ENCODE results near the gene GXYLT2. TPM values are rescaled to one million over a fixed set of nuclear protein-coding genes. Genes with fewer than 3 reads are reported as not detected.

The GXYLT2 gene
- total and polyA plus RNA-seq, 10 of the 15 experiments (the other 5 are each of a cell fraction or from before 2014, with no cell fraction given), result 0.27 to 2.6 (median 0.78) TPM

DNA sequence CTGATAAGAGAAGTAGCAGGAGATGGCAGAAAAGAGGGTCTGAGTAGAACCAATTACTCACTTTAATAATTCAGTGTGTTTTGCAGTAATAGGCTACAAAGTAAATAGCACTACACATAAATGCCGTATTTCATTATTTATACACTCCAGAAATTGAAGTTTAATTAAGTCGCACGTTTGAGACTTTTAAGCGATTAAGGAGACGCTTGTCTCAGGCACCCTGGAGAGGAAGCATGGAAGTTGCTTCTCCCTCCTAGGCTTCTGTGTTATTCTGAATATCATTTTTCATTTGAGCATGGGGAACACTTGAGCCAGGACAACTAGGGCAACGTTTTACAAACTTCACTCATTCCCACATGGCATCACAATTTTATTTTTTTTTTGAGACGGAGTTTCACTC lies 12.2 kb downstream of the GXYLT2 start:
- H3K27me3 ChIP-seq (replicated peaks in 1 of 2; ENCODE audit: control insufficient read depth in 2 of 2, insufficient read depth in 2 of 2, low read length in 1 of 2), result no peaks in the 10 kb centered on the region
- H3K9me3 ChIP-seq (replicated peaks; ENCODE audit: control insufficient read depth, insufficient read depth, low read length), result no peaks in the 10 kb centered on the region
- POLR2A ChIA-PET, result no interaction called here
- no peak overlapping the region for H3K4me2 ChIP-seq (ENCODE audit: control insufficient read depth, insufficient read depth)
- H3K4me1 ChIP-seq (ENCODE audit: control insufficient read depth, insufficient read depth, low read length), result no peaks in the 10 kb centered on the region
- no peak overlapping the region for H3K9ac ChIP-seq (ENCODE audit: control insufficient read depth, insufficient read depth, low read length)
- SMC1A ChIA-PET (ENCODE audit: uncharacterized antibody, unreplicated experiment), result no interaction called here
- no TSS peak for BruUV-seq (replicated peaks)
- DNase-seq (ENCODE audit: low read depth, low spot score) (no peak), FAIRE-seq (no peak), ATAC-seq (no peak)
- in situ Hi-C loops (cut with MboI) (no loop called here), intact Hi-C loops (cut with micrococcal nuclease; ENCODE audit: unreplicated experiment) (no loop called here)
- H3K27ac ChIP-seq (ENCODE audit: control insufficient read depth, insufficient read depth), result no peak overlapping the region
- no peak for TF ChIP-seq CREB1 (IDR thresholded peaks at IDR 0.05; ENCODE audit: low read depth)
- no peak for TF ChIP-seq PKNOX1 (IDR thresholded peaks at IDR 0.05)
- no peak for TF ChIP-seq ATF2 (IDR thresholded peaks at IDR 0.05; ENCODE audit: low read length)
- no peak for TF ChIP-seq NR2C2 (IDR thresholded peaks at IDR 0.05; ENCODE audit: borderline replicate concordance, control insufficient read depth, insufficient read length, low read depth)
- TF ChIP-seq RFX5 (IDR thresholded peaks at IDR 0.05; ENCODE audit: low read depth, low read length), result no peak
- TF ChIP-seq EED (IDR thresholded peaks at IDR 0.05; ENCODE audit: low read depth), result no peak
- no peak for TF ChIP-seq SMAD5 (IDR thresholded peaks at IDR 0.05; ENCODE audit: low read depth)
- TF ChIP-seq TCF3 (IDR thresholded peaks at IDR 0.05; ENCODE audit: borderline replicate concordance, insufficient read depth, low read depth, low read length), result no peak
- TF ChIP-seq KLF5 (IDR thresholded peaks at IDR 0.05; ENCODE audit: partially characterized antibody), result no peak
- TF ChIP-seq KDM1A (IDR thresholded peaks at IDR 0.05; ENCODE audit: borderline replicate concordance), result no peak
- no peak for TF ChIP-seq ZBED1 (IDR thresholded peaks at IDR 0.05; ENCODE audit: borderline replicate concordance)
- H2AFZ ChIP-seq (ENCODE audit: control insufficient read depth, low read depth, low read length), result no peak overlapping the region
- CTCF ChIA-PET, result no interaction called here
- no peak overlapping the region for H3K4me3 ChIP-seq
- no peaks in the 10 kb centered on the region for H3K36me3 ChIP-seq (ENCODE audit: control insufficient read depth in 2 of 2, insufficient read depth in 2 of 2, low read length in 1 of 2)
- H4K20me1 ChIP-seq (ENCODE audit: control insufficient read depth, insufficient read depth), result no peaks in the 10 kb centered on the region
- 68% methylated on average over 7 of the region's 7 CpGs for WGBS (ENCODE audit: insufficient coverage, insufficient replicate concordance, low lambda C conversion rate, missing lambda C conversion rate)
- H3K79me2 ChIP-seq (ENCODE audit: control insufficient read depth, insufficient read depth, low read length), result no peaks in the 10 kb centered on the region
- RAD21 ChIA-PET (ENCODE audit: unreplicated experiment), result no interaction called here

Measured in GM12878 (cell line).